GM18868 (cell line): ENCODE measurements around the gene FGD5.

Source experiments
- ATAC-seq: cut with Tn5 transposase; IDR thresholded peaks from one replicate; pipeline ENCODE4 v1.9.1; 2021; ENCODE audit warnings: mild to moderate bottlenecking, moderate library complexity; ENCODE audit not compliant: unreplicated experiment

Gene FGD5, protein sequence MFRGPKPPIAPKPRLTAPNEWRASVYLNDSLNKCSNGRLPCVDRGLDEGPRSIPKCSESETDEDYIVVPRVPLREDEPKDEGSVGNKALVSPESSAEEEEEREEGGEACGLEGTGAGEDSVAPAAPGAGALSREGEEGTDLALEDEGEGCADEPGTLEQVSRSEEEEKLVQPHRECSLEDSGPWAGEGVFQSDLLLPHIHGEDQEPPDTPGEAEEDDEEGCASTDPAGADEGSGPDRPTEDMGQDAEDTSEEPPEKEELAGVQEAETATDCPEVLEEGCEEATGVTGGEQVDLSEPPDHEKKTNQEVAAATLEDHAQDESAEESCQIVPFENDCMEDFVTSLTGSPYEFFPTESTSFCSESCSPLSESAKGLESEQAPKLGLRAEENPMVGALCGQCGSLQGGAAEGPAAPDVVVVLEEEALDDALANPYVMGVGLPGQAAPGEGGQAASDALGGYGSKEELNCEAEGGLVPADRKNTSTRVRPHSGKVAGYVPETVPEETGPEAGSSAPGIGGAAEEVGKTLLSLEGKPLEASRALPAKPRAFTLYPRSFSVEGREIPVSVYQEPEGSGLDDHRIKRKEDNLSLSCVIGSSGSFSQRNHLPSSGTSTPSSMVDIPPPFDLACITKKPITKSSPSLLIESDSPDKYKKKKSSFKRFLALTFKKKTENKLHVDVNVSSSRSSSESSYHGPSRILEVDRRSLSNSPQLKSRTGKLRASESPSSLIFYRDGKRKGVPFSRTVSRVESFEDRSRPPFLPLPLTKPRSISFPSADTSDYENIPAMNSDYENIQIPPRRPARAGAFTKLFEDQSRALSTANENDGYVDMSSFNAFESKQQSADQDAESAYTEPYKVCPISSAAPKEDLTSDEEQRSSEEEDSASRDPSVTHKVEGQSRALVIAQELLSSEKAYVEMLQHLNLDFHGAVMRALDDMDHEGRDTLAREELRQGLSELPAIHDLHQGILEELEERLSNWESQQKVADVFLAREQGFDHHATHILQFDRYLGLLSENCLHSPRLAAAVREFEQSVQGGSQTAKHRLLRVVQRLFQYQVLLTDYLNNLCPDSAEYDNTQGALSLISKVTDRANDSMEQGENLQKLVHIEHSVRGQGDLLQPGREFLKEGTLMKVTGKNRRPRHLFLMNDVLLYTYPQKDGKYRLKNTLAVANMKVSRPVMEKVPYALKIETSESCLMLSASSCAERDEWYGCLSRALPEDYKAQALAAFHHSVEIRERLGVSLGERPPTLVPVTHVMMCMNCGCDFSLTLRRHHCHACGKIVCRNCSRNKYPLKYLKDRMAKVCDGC (N-terminal part only)

DNA sequence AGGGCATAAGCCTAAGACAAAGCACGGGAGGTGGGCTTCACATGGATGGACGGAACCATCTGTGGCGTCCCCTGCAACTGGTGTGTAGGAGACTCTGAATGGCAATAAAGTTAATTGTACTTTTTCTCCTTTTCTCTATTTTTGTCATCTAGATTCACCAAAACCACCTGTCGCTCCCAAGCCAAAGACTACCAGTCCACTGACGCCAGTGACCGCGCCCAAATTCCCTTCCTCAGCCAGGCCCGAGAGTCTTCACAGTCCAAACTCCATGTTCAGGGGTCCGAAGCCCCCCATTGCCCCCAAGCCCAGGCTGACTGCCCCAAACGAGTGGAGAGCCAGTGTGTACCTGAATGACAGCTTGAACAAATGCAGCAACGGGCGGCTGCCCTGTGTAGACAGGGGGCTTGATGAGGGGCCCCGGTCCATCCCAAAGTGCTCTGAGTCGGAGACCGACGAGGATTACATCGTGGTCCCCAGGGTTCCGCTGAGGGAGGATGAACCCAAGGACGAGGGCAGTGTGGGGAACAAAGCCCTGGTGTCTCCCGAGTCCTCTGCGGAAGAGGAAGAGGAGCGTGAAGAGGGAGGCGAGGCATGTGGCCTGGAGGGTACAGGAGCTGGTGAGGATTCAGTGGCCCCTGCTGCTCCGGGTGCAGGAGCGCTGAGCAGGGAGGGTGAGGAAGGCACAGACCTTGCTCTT lies at the start of gene FGD5:
Gene FGD5 (plus strand): TSS at position 159 of the 697 bp plus-strand sequence. CDS start 110 bp downstream, at position 269.
- no peak for ATAC-seq

DNA sequence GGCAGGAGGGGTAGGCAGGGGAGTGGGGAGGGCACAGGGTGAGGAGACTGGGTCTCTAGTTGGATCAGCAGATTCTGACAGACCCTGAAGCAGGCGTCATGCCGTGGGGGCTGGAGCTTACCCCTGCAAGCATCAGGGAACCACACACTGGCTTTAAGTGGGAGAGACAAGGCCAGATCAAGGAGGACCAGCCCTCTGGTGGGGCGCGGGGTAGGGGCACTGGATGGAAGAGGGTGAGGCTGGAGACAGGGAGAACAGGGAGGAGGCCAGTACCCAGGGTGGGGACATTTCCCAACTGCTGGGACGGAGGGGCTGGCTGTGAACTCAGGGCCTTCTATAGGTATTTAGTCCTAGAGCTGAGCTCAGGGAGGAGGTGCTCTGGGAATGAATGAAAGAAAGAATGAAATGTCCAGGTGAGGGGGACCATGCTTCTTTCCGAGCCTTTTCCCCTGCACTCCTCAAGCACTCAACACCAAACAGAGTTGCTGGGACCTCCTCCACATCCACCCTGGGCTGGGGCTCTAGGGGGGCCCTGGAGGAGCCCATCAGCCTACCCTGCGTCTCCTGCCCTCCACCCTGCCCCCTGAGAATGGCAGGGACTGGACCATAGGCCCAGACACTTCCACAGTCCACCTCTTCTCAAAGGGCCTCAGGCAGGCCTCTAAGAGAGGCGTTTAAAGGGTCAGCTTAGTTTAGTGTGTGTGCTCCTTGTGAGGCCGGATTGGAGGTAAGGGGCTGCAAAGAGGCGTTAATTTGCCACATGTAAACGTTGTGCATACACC lies 49.0 kb upstream of the FGD5 start:
- ATAC-seq: no peak

DNA sequence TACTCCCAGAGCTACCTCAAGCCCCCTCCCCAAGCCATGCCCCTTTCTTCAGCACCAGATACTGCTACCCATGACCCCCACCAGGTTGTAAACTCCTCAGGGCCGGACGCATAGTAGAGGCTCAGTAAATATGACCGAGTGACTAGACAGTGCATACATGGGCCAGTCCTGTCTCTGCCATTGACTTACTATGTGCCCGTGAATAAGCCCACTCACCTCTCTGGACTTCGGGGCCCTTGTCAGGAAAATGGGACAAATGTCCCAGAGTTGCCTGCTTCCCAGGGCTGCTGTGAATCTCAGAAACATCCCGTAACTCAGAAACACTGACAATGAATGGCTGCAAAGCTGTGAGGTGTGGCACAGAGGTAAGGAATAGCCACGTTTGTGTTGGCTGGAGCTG lies 48.2 kb upstream of the FGD5 start:
- ATAC-seq: no peak

DNA sequence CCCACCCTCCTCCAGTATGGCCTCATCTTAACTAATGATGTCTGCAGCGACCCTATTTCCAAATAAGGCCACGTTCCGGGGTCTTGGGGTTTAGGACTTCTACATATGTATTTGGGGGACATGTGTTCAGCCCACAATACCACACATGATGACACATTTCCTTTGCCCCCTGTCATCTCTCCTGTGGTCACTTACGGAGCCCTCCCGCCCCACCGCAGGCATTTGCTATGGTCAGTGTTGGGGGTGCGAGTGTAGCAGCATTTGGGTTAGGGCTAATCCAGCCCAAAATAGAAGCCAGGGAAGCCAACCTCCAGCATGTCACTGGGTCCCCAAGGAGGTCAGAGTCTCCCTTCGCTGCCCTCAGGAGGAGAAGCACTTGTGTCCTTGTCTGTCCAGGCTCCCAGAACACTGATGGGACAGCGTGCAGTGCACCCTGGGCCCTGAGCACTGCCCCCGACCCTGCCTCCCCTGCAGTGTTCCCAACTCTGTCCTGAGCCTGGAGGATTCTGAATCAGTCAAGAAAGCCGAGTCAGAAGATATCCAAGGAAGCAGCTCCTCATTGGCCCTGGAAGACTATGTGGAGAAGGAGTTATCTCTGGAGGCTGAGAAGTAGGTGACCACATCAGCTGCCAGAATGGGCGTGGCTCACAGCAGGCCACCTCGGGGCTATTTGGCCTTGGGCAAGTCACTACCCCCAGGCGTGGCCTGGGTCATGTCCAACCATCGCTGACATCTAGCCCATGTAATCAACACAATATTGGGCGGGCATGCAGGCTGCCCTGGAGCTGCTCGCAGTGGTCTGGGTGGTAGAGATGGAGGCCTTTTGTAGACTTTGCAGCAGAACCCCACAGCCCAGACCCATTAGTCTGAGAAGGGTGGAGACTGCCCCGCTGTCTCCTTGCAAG lies 46.9 kb upstream of the FGD5 start:
- ATAC-seq: no peak

DNA sequence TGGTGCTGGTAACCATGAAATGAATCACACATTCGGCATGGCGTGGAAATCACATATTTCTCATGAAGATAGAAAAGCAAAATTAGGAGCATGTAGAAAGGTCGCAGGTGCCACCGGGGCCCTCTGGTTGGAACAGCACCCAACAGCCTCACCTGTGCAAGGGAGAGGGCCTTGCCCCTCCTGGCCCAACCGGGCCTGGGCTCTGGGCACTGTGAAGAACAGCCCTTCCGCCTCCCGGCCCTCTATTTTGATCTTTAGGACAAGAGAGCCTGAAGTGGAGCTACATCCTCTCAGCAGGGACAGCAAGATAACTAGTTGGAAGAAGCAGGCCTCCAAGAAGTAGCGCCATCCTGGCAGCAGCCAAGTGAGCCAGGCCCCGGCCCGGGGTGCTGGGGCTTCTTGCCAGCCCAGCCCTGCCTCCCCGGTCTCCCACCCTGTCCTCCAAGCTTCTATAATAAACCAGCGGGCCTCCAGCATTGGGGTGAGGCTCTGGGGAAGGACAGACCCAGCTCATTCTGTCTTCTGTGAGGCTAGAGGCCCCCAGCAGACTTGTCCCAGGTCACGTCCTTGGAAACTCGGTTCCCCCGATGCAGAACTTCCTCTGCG lies 46.1 kb upstream of the FGD5 start:
- no peak for ATAC-seq

DNA sequence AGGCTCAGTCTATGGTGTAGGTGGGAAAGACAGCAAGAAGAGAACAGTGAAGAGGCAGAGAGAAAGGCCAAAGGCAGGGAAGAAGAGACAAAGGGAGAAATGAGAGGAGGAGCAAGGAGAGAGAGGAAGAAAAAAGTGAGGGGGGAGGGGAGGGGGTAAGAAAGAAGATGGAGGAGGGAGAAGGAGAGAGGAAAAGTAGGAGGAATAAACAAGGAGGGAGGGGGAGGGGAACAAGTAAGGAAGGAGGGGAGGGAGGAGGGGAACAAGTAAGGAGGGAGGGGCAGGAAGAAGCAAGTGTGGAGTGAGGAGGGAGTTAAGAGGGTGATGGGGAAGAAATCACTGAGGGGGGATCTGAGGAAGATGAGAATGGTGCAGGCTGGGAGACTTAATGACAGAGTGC lies 45.5 kb upstream of the FGD5 start:
- ATAC-seq: no peak

DNA sequence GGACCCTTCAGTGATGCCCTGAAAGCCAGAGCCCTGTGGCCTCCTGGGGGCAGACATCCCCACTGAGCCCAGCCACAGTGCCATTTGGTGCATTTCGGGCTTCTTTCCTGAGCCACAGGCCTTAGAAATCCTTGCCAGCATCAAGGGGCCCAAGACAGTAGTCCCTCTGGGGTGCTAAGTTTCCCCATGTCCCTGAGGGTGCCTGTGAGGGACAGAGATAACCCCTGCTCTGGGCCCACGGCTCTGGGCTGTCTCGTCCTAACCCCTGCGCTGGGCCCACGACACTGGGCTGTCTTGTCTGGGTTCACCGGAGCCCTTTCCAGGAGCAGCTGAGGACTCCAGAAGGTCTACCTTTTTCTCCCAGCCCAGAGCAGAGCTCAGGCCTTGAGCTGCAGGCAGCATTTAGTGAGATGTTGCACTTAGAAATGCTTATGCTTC lies 45.1 kb upstream of the FGD5 start:
- ATAC-seq: no peak

DNA sequence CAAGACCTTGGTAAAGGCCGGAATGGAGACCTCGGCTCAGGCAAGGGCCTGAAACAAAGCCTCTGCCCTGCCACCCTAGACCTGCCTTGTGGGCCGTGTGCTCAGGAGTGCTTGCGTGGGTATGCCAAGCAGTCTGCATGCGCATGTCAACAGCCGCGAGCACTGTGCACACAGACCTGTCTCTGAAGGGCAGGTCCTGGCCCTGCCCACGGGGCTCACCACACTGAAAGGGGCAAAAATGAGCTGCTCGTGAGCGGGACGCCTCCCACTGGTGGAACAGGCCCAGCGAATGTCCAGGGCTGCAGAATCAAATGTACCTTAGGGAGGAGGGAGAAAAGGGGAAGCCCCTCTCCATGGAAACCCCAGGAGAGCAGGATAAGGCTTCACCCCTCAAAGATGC lies 44.3 kb upstream of the FGD5 start:
- no peak for ATAC-seq

DNA sequence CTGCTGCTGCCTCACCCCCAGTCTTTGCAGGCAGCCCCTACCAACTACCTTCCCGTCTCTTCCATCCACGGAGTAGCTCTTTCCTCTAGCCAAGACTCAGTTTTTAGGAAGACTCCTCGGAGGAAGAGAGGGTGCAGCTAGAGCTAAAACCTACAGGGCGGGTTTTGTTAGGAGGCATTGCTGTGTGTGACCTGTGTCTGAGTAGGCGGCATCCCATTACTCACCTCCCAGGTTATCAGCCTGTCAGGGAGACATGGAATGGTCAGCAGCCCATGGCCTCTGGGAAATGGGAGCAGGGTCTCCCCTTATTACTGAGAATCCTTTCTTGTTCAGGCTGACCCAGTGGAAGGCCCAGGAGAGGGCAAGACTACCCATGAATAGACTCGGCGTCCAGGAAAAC lies 43.8 kb upstream of the FGD5 start:
- no peak for ATAC-seq

DNA sequence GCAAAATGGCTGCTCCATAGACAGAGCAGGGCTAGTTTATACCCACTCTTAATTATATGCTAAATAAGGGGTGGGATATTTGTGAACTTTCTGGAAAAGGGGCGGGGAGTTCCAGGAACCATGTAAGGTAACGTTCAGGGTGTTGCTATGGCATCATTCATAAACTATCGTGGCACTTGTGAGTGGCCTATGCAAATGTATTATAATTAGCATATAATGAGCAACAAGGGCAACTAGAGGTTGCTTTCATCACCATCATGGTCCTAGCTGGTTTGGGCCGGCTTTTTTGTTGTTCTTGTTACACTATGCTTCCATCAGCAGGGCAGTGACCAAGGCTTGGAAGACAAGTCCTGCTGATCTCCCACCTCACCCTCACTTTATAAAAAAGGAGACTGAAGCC lies 43.2 kb upstream of the FGD5 start:
- ATAC-seq: no peak

DNA sequence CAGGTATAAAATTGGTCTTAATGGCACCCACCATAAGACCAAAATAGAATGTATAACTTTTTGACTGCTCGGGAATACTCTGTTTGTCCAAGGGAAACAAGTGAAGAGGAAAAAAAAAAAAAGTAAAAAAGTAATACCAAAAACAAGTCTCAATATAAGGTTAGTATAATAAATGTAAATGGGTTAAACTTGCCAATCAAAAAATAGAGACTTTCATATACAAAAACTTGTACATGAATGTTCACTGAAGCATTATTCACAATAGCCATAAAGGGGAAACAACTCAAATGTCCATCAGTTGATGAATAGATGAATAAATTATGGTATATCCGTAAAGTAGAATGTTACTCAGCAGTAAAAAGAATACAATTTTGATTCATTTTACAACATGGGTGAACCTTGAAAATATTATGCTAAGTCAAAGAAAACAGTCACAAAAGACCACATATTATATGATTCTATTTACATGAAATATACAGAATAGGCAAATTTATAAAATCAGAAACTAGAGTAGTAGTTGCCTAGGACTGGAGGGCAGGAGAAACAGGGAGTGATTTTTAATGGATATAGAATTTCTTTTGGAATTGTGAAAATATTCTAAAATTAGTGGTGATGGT lies 39.6 kb upstream of the FGD5 start:
- ATAC-seq: no peak

DNA sequence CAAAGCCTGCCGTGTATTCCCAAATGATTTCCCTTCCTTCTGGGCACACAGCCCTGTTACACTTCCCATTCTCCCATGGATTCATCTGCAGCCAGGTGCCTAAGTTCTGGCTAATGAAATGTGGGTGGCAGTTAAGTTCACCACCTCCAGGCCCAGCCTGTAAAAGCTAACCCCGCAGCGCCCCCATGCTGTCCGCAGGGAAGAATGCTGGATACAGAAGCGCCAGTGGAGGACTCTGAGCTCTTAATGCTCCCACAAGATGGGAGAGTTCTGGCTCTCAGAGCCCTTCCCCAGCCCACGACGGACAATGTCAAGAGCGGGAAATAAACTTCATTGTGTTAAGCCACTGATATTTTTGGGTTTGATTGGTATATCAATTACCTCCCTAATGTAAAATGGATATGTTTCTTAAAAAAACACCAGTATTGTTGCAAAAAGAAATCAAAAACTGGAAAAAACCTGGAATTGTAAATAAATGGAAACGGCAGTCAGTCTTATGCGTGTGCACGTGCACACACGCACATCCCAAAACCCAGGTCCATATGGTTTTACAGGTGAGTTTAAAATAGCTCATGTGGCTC lies 37.7 kb upstream of the FGD5 start:
- peak; percentile 66 for ATAC-seq

DNA sequence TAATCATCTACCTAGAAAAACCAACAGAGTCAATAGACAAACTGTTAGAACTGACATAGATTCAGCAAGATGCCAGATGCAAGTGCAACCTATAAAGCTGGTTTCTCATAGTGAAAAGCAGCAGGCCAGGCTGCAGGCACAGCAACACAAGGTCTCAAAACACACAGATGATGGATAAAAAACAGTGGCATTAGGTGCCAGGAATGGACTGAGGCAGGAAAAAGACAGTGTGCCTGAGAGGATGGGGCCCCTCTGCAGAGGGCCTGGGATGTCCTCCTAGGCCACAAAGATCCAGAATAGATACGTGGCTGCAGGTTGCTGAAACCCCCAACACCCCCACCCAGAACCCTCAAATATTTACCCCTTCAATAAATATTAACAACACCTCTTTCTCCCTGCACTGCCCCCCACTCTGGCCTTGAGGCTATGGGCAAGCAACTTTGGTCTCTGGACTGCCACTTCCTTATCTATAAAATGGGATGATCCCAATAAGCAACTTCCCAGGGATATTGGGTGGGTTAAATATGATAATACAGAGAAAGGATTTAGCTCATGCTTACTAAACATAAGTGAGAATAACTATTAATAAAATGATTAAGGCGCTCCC lies 35.2 kb upstream of the FGD5 start:
- no peak for ATAC-seq

DNA sequence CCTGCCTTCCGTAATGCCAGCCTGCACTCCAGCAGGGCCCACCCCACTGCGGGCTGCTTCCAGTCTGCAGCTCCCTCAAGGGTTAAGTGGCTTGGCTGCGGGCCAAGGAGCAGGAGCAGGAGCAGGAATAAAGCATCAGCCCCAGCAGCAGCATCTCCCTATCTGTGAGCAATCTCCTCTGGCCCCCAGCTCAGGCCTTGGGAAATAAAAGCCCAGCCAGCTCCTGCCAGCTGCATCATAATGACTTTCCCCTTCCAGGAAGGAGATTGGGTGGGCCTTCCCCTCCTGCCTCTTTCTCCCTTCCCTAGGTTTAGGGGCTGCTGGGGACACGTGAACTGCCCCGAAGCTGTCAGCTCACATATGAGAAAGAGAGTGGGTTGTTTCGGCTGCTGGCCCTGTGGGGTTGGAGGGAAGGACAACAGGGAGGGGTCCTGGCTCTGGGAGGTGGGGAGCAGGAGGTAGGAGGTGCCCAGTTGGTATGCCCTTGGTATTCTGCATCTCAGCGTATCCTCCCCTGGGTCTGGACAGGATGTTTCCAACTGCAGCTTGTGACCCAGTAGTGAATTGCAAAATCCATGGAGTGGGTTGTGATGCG lies 34.6 kb upstream of the FGD5 start:
- ATAC-seq: no peak

DNA sequence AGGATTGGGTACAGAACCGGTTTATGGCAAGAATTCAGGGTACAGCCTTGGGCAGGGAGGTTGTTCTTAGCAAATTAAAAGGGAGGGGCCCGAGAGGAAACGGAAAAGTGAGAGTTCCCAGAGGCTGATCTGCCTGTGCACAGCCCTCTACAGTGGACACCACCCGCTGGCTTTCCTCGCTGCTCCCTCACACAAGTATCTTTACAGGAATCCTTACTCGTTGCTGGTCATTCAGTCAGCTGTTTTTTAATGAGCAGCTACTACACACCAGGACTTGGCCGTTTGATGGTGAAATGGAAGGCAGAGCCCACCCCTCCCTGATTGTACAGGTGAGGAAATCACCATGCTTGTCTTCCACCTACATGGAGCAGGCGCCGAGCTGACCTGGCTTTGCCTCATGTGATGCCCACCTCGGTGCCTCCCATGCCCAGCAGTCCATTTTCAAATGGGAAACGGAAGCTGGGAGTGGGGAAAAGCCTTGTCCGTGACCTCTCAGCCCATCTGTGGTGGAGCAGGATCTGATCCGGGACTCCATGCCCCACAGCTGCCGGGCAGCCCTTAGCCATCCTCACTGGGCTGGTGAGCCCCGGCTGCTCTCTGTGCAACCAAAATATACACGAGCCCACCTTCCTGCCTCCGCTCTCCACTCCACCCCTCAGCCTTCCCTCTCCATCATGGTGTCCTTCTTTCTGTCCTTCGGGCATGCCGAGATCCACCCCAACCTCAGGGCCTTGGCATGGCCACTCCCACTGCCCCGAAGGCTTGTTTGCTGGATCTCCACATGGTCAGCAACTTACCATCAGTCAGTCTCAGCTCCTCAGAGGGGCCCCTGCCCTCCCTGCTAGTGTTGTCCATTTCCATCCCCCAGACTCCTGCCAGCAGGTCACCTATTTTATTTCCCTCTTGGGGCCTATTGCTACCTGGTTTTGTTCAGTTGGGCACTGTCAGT lies 33.3 kb upstream of the FGD5 start:
- no peak for ATAC-seq

DNA sequence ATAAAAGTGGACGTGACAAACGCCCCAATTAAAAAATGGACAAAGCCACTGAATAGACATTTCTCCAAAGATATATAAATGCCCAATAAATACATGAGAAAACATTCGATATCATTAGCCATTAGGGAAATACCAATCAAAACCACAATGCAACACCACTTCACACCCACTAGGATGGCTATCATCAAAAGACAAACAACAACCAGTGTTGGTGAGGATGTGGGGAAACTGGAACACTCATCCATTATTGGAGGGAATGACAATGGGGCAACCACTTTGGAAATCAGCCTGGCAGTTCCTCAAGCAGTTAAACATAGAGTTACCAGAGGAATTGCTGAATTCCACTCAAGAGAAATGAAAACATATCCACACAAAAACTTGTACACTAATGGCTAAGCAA lies 32.4 kb upstream of the FGD5 start:
- no peak for ATAC-seq
